ENCODE data around the gene SCART1.
"Not testable (repeated sequence)": the region's sequence is repeated elsewhere in the genome, so short reads cannot be mapped to it uniquely, and the experiment has no call there.

SCART1 gene

GRCh38 chr10:133474027-133474426, 20.3 kb downstream of the SCART1 start:
- DNase-seq (ENCODE audit: low spot score) = no peak

- no peak for DNase-seq (ENCODE audit: low spot score)
Measured at GRCh38 chr10:133474665-133475424, 21.1 kb downstream of the SCART1 start.

GRCh38 chr10:133475425-133475734, 21.6 kb downstream of the SCART1 start:
- DNase-seq (ENCODE audit: low spot score) = no peak

- DNase-seq (ENCODE audit: low spot score) = no peak
Measured at GRCh38 chr10:133475821-133476640, 22.3 kb downstream of the SCART1 start.

GRCh38 chr10:133476641-133476990, 22.9 kb downstream of the SCART1 start:
- DNase-seq (ENCODE audit: low spot score) = no peak

GRCh38 chr10:133481086-133481643, 27.4 kb downstream of the SCART1 start:
- DNase-seq (ENCODE audit: low spot score) = no peak

GRCh38 chr10:133481657-133482056, 27.9 kb downstream of the SCART1 start:
- no peak for DNase-seq (ENCODE audit: low spot score)

GRCh38 chr10:133484818-133485217, 31.1 kb downstream of the SCART1 start:
- no peak for DNase-seq (ENCODE audit: low spot score)

GRCh38 chr10:133487085-133487484, 33.3 kb downstream of the SCART1 start:
- no peak for DNase-seq (ENCODE audit: low spot score)

GRCh38 chr10:133488354-133488753, 34.6 kb downstream of the SCART1 start:
- DNase-seq (ENCODE audit: low spot score) = no peak

GRCh38 chr10:133489816-133490588, 36.3 kb downstream of the SCART1 start:
- no peak for DNase-seq (ENCODE audit: low spot score)

- DNase-seq (ENCODE audit: low spot score) = not testable (repeated sequence)
Measured at GRCh38 chr10:133493562-133493961, 39.8 kb downstream of the SCART1 start.

- DNase-seq (ENCODE audit: low spot score) = not testable (repeated sequence)
Measured at GRCh38 chr10:133497363-133497762, 43.6 kb downstream of the SCART1 start.

GRCh38 chr10:133499176-133499575, 45.4 kb downstream of the SCART1 start:
- not testable (repeated sequence) for DNase-seq (ENCODE audit: low spot score)

GRCh38 chr10:133500897-133501296, 47.2 kb downstream of the SCART1 start:
- DNase-seq (ENCODE audit: low spot score) = not testable (repeated sequence)

GRCh38 chr10:133509700-133510099, 56.0 kb downstream of the SCART1 start:
- no peak for DNase-seq (ENCODE audit: low spot score)

GRCh38 chr10:133511408-133511807, 57.7 kb downstream of the SCART1 start:
- DNase-seq (ENCODE audit: low spot score) = no peak

GRCh38 chr10:133511907-133512528, 58.3 kb downstream of the SCART1 start:
- DNase-seq (ENCODE audit: low spot score) = no peak

GRCh38 chr10:133515471-133515870, 61.7 kb downstream of the SCART1 start:
- DNase-seq (ENCODE audit: low spot score) = no peak

GRCh38 chr10:133516057-133516456, 62.3 kb downstream of the SCART1 start:
- no peak for DNase-seq (ENCODE audit: low spot score)

GRCh38 chr10:133518517-133518916, 64.8 kb downstream of the SCART1 start:
- peak; percentile 64 for DNase-seq (ENCODE audit: low spot score)
